K562 treated with DMSO at 1 percent for 4 hours (cell line): ENCODE results near the gene MECR. TPM values are rescaled to one million over a fixed set of nuclear protein-coding genes. Genes with fewer than 3 reads are reported as not detected.

Experiments
- total RNA-seq: library from RNA; unstranded; fragments of 300-600 nt; gene quantifications from 2 replicates; pipeline ENCODE4 v1.2.3, GENCODE V29; 2022; ENCODE audit not compliant: insufficient read depth

MECR gene, protein sequence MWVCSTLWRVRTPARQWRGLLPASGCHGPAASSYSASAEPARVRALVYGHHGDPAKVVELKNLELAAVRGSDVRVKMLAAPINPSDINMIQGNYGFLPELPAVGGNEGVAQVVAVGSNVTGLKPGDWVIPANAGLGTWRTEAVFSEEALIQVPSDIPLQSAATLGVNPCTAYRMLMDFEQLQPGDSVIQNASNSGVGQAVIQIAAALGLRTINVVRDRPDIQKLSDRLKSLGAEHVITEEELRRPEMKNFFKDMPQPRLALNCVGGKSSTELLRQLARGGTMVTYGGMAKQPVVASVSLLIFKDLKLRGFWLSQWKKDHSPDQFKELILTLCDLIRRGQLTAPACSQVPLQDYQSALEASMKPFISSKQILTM
- 19.8 and 34.0 TPM in 2 replicates for total RNA-seq

GRCh38 chr1:29230553-29231378, at the start of gene MECR:
Gene MECR, minus strand, starts transcription at chr1:29230934. Its CDS starts 28 bp downstream, at chr1:29230906.

GRCh38 chr1:29235955-29236711, 5.4 kb upstream of the MECR start, which contains the start of gene PTPRU:
Gene PTPRU, plus strand, starts transcription at chr1:29236522. Its CDS starts 123 bp downstream, at chr1:29236645.

DNA sequence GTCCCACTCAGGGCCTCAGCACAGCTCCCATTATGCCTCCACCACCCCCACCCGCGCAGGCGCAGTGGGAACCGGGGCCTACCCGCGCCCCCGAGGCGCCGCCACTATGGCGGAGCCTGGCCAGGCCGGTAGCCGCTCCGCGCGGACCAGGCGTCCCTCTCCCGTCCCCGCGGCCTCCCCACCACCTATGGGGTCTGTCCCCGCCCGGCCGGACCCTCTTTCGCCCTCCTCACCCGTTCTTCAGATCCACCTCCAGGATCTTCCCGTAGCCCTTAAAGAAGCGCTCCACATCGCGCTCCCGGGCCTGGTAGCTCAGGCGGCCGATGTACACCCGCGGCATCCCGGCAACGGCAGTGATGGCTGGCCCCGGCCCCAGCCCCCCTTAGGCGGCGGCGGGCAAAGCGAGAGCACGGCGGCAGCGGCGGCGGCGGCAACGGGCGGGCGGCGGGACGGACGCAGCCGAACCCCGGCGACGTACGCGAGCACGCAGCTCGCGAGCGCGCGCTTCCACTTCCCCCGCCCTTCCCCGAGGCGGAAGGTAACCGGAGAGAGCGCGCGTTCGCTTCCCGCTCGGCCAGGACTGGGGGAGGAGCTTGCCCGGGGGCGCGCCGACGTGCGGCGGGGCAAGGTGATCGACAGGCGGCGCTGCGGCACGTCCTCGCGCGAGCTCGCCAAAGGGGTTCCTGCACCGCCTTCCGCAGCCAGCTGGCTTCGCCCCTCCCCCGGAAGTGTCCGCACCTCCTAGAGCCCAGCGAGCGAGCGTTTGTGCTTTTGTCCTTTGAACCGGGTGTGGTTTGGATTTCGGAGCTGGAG, 49.1 kb downstream of the MECR start, which contains the start of gene SRSF4:
TSS of gene SRSF4 (minus strand) at position 488 of the 813 bp plus-strand sequence. CDS start at position 340, 148 bp downstream.

Other genes starting within 250 kb of the MECR start
- gene TMEM200B, start 107.0 kb downstream of the MECR start, total RNA-seq: 0.25 TPM in 1 of 2 replicates, not detected in the other
- 51.5 and 61.8 TPM in 2 replicates for gene SRSF4, start 49.0 kb downstream of the MECR start, total RNA-seq
- 4.4 and 4.6 TPM in 2 replicates for gene PTPRU, start 5.6 kb upstream of the MECR start, total RNA-seq